Lower leg skin (tissue), 4 donors: ENCODE measurements around the gene KLHDC8B. TPM values are rescaled to one million over a fixed set of nuclear protein-coding genes. Genes with fewer than 3 reads are reported as not detected.

Source experiments
- DNase-seq, 2 donors: peaks; one replicate each; pipeline ENCODE4 v3.0.0-alpha.2; 2019; ENCODE audit warnings: low spot score in 2 of 2
- H3K4me3 ChIP-seq: fragments of 200-600 bp; sonication (generic); 2 replicates; pipeline ENCODE4 v1.5.1; 2017; ENCODE audit warnings: mild to moderate bottlenecking, low read depth; ENCODE audit not compliant: poor library complexity, severe bottlenecking
- POLR2A ChIP-seq, 2 donors: fragments of 450-650 bp; IDR thresholded peaks; one replicate each; pipeline ENCODE4 v1.6.1; 2016 to 2017; ENCODE audit warnings: antibody characterized with exemption in 2 of 2, mild to moderate bottlenecking in 1 of 2, moderate library complexity in 1 of 2
- WGBS, 2 donors: methylation state at CpG; one replicate each; pipeline ENCODE4 v1.1.5; 2018; 5-methylcytosine and 5-hydroxymethylcytosine counted together
- intact Hi-C: fragments of 100-400 bp; cut with DNase I; formaldehyde crosslinking; loops from one replicate; pipeline ENCODE4 v1.15.0; 2023; ENCODE audit warnings: low total_unique reads
- total RNA-seq, 4 donors: library from RNA; depleted of rRNA; stranded (reverse); fragments of >200 nt; gene quantifications; one replicate each; pipeline ENCODE4 v1.1.0, GENCODE V29; 2016
- TF ChIP-seq, protein P1 (sequence below), 3 donors: fragments of 450-650 bp; IDR thresholded peaks; one replicate each; pipeline ENCODE4 v1.5.1; 2016; ENCODE audit warnings: antibody characterized with exemption in 3 of 3, mild to moderate bottlenecking in 3 of 3, moderate library complexity in 2 of 3

Gene KLHDC8B
- total RNA-seq, 4 donors from 2014 or later: 52.4 to 65.2 (median 56.0) TPM

DNA sequence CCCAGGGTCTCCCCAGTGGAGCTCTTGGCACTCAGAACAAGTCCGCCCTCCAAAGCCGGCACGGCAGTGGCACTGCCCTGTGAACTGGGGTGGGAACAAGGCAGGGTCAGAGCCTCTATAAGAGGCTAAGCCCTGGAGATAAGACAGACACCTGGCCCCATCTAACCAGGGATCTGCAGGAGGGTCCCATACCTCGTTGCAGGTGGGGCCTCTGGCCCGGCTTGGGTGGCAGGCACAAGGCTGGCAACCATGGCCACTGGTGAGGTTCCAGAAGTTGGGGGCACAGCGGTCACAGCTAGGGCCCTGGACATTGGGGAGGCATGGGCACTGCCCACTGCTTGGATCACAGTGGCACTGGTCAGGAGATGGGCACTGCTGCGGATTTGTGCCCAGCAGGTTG, 47.2 kb upstream of the KLHDC8B start:
- WGBS, 2 donors: 89 to 92% methylated on average over 2 to 7 of the region's 7 CpGs
- TF ChIP-seq, protein P1, sequence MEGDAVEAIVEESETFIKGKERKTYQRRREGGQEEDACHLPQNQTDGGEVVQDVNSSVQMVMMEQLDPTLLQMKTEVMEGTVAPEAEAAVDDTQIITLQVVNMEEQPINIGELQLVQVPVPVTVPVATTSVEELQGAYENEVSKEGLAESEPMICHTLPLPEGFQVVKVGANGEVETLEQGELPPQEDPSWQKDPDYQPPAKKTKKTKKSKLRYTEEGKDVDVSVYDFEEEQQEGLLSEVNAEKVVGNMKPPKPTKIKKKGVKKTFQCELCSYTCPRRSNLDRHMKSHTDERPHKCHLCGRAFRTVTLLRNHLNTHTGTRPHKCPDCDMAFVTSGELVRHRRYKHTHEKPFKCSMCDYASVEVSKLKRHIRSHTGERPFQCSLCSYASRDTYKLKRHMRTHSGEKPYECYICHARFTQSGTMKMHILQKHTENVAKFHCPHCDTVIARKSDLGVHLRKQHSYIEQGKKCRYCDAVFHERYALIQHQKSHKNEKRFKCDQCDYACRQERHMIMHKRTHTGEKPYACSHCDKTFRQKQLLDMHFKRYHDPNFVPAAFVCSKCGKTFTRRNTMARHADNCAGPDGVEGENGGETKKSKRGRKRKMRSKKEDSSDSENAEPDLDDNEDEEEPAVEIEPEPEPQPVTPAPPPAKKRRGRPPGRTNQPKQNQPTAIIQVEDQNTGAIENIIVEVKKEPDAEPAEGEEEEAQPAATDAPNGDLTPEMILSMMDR (IDR thresholded peaks at IDR 0.05): no peak
- TF ChIP-seq POLR2A (IDR thresholded peaks at IDR 0.05): no peak
- no peak overlapping the region for H3K4me3 ChIP-seq
- DNase-seq: no peak
- intact Hi-C loops: no loop called here

DNA sequence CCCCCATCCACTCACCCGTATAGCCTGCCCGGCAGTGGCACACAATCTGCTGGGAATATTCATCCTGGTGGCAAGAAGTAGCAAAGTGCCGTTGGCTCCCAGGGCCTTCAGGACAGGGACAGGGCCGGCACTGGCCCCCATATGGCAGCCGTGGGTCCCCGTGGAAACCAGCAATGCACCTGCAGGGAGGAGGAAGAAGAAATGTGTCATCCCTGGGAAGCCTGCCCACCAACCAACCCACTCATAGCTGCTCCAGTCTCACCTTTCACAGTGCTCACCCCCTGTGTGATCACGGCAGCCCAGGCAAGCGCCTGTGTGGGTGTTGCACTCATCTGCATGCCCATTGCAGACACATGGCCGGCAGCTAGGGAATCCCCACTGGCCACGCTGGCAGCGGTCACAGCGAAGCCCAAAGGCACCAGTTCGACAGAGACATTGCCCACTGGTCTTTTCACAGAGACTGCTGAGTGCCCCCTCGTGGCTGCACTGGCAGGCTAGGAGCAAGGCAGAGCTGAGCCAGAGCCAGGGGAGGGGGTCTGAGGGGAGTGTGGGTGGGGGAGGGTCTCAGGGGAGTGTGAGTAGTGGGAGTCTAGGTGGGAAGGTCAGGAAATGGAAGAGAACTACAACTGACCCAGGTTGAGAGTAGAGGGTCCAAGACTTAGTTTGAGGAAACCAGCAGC, 46.3 kb upstream of the KLHDC8B start:
- intact Hi-C loops: no loop called here
- no peak for DNase-seq
- TF ChIP-seq, protein P1 (IDR thresholded peaks at IDR 0.05): no peak
- TF ChIP-seq POLR2A (IDR thresholded peaks at IDR 0.05): no peak
- no peak overlapping the region for H3K4me3 ChIP-seq
- 82 to 84% methylated on average over 11 to 14 of the region's 14 CpGs for WGBS, 2 donors

DNA sequence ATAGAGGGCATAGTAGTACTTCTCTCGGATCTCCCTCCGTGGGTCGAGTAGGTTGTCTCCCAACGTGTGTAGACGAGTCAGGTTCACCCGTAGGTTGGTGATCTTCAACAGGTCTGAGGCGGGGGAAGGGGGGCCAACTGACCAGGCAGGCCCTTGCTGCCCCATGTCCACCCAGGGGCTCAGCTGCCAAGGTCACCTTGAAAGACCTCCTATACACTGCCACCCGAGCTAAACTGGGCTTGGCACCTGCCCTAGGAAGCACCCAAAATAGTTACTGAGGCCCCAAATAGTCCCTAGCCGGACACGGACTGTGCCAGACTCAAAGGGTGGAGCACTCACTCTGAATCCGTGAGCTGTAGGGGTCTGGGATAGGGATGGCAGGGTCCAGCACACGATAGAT, 40.4 kb upstream of the KLHDC8B start:
- no peak overlapping the region for H3K4me3 ChIP-seq

DNA sequence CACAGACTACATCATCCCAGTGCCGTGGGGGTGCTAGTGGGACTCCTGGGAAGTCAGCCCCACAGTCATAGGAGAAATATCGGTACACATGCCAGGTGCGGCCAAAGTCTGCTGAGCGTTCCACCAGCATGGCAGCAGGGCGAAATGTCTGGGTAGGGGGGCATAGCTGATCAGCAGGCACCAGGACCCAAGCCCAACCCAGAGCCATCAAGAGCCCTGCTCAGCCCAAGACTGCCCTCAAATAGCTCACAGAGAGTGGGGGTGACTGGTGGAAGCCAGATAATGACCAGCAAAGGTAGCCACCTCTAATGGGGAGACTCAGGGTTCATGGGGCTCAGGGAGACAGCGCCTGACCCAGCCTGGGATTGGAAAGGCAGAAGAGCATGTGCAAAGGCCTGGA, 39.8 kb upstream of the KLHDC8B start:
- intact Hi-C loops: no loop called here
- no peak for TF ChIP-seq POLR2A (IDR thresholded peaks at IDR 0.05)
- TF ChIP-seq, protein P1 (IDR thresholded peaks at IDR 0.05): no peak
- no peak overlapping the region for H3K4me3 ChIP-seq
- 92 to 94% methylated on average over 5 to 6 of the region's 6 CpGs for WGBS, 2 donors
- no peak for DNase-seq

More for the DNA sequence above, 40.4 kb upstream of the KLHDC8B start:
- TF ChIP-seq, protein P1 (IDR thresholded peaks at IDR 0.05): no peak
- TF ChIP-seq POLR2A (IDR thresholded peaks at IDR 0.05): no peak
- DNase-seq: no peak
- intact Hi-C loops: no loop called here
- 72% methylated on average over 12 of the region's 12 CpGs for WGBS, 2 donors

DNA sequence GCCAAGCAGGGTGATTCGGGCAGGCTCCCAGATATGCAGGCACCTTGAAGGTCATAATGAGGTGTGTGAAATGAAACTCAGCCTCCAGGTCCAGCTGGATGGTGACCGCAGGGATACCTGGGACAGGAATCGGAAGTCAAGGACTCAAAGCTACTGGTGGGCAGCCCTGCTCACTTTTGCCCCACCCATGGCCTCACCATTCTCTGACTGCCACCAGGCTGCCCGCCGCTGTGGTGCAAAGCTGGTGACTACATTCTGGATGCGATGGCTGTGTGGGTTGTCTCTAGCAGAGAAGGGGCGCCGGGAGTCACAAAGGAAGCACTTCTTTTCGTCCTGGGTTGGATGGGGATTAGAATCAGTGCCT, 39.3 kb upstream of the KLHDC8B start:
- no peak for TF ChIP-seq POLR2A (IDR thresholded peaks at IDR 0.05)
- TF ChIP-seq, protein P1 (IDR thresholded peaks at IDR 0.05): no peak
- WGBS, 2 donors: 22 to 28% methylated on average over 9 of the region's 9 CpGs
- intact Hi-C loops: no loop called here
- H3K4me3 ChIP-seq: peak overlapping the region; percentile 38
- no peak for DNase-seq
